H1 (cell line): ENCODE data around the gene OR13C9.
A peak's percentile ranks its signal among the peaks of the same experiment; 100 is the strongest.

ENCODE experiments used
- CTCF ChIP-seq, 3 experiments: IDR thresholded peaks; 1 replicate in 2 of 3; 2 replicates in 1 of 3; pipeline versions ENCODE4 v1.5.1 to v1.6.1; 2011; ENCODE audit warnings: low read length in 3 of 3, mild to moderate bottlenecking in 3 of 3, inconsistent platforms in 2 of 3, low read depth in 1 of 3, moderate library complexity in 1 of 3; ENCODE audit not compliant: insufficient read depth in 1 of 3; ENCODE audit errors: control extremely low read depth in 1 of 3
- JUND ChIP-seq: IDR thresholded peaks from 2 replicates; pipeline ENCODE4 v1.6.1; 2011; ENCODE audit warnings: mild to moderate bottlenecking, improper control_type of control experiment, low read length
- KDM1A ChIP-seq: fragments of 200-600, 300-600 bp; sonication (generic); IDR thresholded peaks from 2 replicates; pipeline ENCODE4 v1.7.1; 2016; ENCODE audit warnings: mild to moderate bottlenecking, low read length, borderline replicate concordance
- POLR2AphosphoS5 ChIP-seq: IDR thresholded peaks from 2 replicates; pipeline ENCODE4 v1.6.1; 2011; ENCODE audit warnings: low read depth, low read length
- SP1 ChIP-seq: IDR thresholded peaks from 2 replicates; pipeline ENCODE4 v1.6.1; 2011; ENCODE audit warnings: low read depth, low read length
- TBP ChIP-seq: IDR thresholded peaks from 2 replicates; pipeline ENCODE4 v1.6.1; 2011; ENCODE audit warnings: low read depth, low read length, improper control_type of control experiment

DNA sequence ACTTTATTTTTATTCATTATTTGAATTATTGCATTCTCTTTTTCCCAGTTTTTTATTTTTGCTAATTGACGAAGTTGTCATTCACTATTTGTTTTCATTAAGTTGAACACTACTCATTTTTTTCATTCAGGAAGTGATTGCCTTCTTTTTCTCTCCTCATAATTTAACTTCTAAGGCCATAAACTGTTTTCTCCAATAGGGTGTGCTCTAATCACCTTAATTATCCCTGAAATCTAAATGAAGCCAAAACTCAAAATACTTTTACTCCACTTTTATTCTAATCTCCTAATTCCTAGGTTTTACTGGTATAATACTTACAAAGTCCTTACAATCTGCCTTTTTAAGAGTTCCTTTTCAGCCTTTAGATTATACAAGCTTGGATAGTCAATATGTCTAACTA is 9.7 kb downstream of the OR13C9 start:
- TF ChIP-seq JUND (no peak), TBP (no peak), POLR2AphosphoS5 (no peak), SP1 (no peak), CTCF (IDR thresholded peaks at IDR 0.05; ENCODE audit: control extremely low read depth in 1 of 3, insufficient read depth in 1 of 3, low read depth in 1 of 3, low read length in 3 of 3) (peak in 1 of 3 experiments; percentile 25; a peak in 2 of 4 replicates), KDM1A (no peak)
